SK-N-SH (cell line): ENCODE data around the gene CIP2A. TPM values are rescaled to one million over a fixed set of nuclear protein-coding genes. Genes with fewer than 3 reads are reported as not detected.

ENCODE experiments used
- CTCF ChIA-PET: fragments of 300-600, 350-600 bp; formaldehyde crosslinking; extraction: SDS; loops from one replicate; lab custom pipeline; 2021; lab: Yijun Ruan, JAX
- POLR2A ChIA-PET: fragments of 350-600 bp; sonication (Branson Sonifier 250); formaldehyde crosslinking; extraction: SDS; loops from one replicate; lab custom pipeline; 2020; ENCODE audit warnings: antibody characterized with exemption, inconsistent platforms; lab: Yijun Ruan, JAX
- DNase-seq: peaks from one replicate; pipeline ENCODE4 v3.0.0; 2012
- H2AFZ ChIP-seq: fragments of 200-600 bp; sonication (generic); 2 replicates; pipeline ENCODE4 v1.8.1; 2016; ENCODE audit warnings: antibody characterized with exemption, mild to moderate bottlenecking, low read depth
- H3F3A ChIP-seq: fragments of 200-600 bp; sonication (generic); replicated peaks from 2 replicates; pipeline ENCODE3; 2016; ENCODE audit warnings: antibody characterized with exemption, mild to moderate bottlenecking; ENCODE audit not compliant: insufficient read depth
- H3K27ac ChIP-seq, 2 experiments: fragments of 200-500 bp in 1 of 2; fragments of 200-600 bp in 1 of 2; sonication (Bioruptor generic) in 1 of 2; sonication (generic), shearing (Covaris generic) in 1 of 2; 2 replicates each; pipeline versions ENCODE4 v1.5.1 to v1.6.1; 2014 to 2016; ENCODE audit warnings: low read depth in 2 of 2, inconsistent platforms in 1 of 2, low read length in 1 of 2, mild to moderate bottlenecking in 1 of 2, mixed read lengths in 1 of 2
- H3K27me3 ChIP-seq: fragments of 200-600 bp; sonication (generic), shearing (Covaris generic); 2 replicates; pipeline ENCODE4 v1.6.1; 2016; ENCODE audit warnings: mixed run types; ENCODE audit not compliant: insufficient read depth
- H3K36me3 ChIP-seq, 2 experiments: fragments of 200-500 bp in 1 of 2; fragments of 200-600 bp in 1 of 2; sonication (Bioruptor generic) in 1 of 2; sonication (generic) in 1 of 2; replicated peaks in 1 of 2; 2 replicates each; pipeline versions ENCODE3 to v1.5.1; 2014 to 2016; ENCODE audit warnings: low read length in 1 of 2, mild to moderate bottlenecking in 1 of 2; ENCODE audit not compliant: insufficient read depth in 2 of 2, control insufficient read depth in 1 of 2
- H3K4me1 ChIP-seq, 2 experiments: fragments of 200-500 bp in 1 of 2; fragments of 200-600 bp in 1 of 2; sonication (Bioruptor generic) in 1 of 2; sonication (generic), shearing (Covaris generic) in 1 of 2; 2 replicates each; pipeline versions ENCODE4 v1.5.1 to v1.6.1; 2014 to 2016; ENCODE audit warnings: low read depth in 1 of 2, low read length in 1 of 2, mixed run types in 1 of 2; ENCODE audit not compliant: insufficient read depth in 2 of 2, control insufficient read depth in 1 of 2
- H3K4me2 ChIP-seq: fragments of 200-600 bp; sonication (generic), shearing (Covaris generic); 2 replicates; pipeline ENCODE4 v1.6.1; 2017; ENCODE audit warnings: mixed run types
- H3K4me3 ChIP-seq, 2 experiments: fragments of 200-500 bp in 1 of 2; fragments of 200-600 bp in 1 of 2; sonication (Bioruptor generic) in 1 of 2; sonication (generic), shearing (Covaris generic) in 1 of 2; 2 replicates each; pipeline versions ENCODE4 v1.5.1 to v1.8.1; 2014 to 2016; ENCODE audit warnings: low read depth in 2 of 2, inconsistent platforms in 1 of 2, low read length in 1 of 2, mild to moderate bottlenecking in 1 of 2, mixed read lengths in 1 of 2, moderate library complexity in 1 of 2
- H3K79me2 ChIP-seq: fragments of 200-600 bp; sonication (generic); 2 replicates; pipeline ENCODE4 v1.8.1; 2017; ENCODE audit warnings: mild to moderate bottlenecking; ENCODE audit not compliant: insufficient read depth
- H3K9ac ChIP-seq: fragments of 200-600 bp; sonication (generic); 2 replicates; pipeline ENCODE4 v1.6.1; 2017; ENCODE audit warnings: mixed run types
- H3K9me2 ChIP-seq: fragments of 200-600 bp; sonication (generic); 2 replicates; pipeline ENCODE4 v1.6.1; 2017; ENCODE audit warnings: mixed run types
- H3K9me3 ChIP-seq: fragments of 200-600 bp; sonication (generic); 2 replicates; pipeline ENCODE4 v1.6.1; 2017; ENCODE audit warnings: mixed run types, mild to moderate bottlenecking, moderate library complexity
- H4K20me1 ChIP-seq: fragments of 200-600 bp; sonication (generic); 2 replicates; pipeline ENCODE4 v1.6.1; 2017; ENCODE audit warnings: mild to moderate bottlenecking, mixed run types; ENCODE audit not compliant: insufficient read depth
- CTCF ChIP-seq: fragments of 200-600 bp; sonication (generic); IDR thresholded peaks from 2 replicates; pipeline ENCODE4 v1.6.1; 2017; ENCODE audit warnings: antibody characterized with exemption, mild to moderate bottlenecking, moderate library complexity
- ELF1 ChIP-seq: IDR thresholded peaks from 2 replicates; pipeline ENCODE4 v1.4.0; 2012
- EZH2phosphoT487 ChIP-seq: fragments of 200-600 bp; sonication (generic); IDR thresholded peaks from 2 replicates; pipeline ENCODE4 v1.6.1; 2017; ENCODE audit warnings: low read depth, mixed run types, mild to moderate bottlenecking, antibody characterized with exemption, moderate library complexity, borderline replicate concordance
- FOSL2 ChIP-seq: IDR thresholded peaks from 2 replicates; pipeline ENCODE4 v1.4.0; 2012; ENCODE audit warnings: low read depth, mild to moderate bottlenecking, moderate library complexity, borderline replicate concordance
- FOXJ3 ChIP-seq: sonication (generic); formaldehyde crosslinking; IDR thresholded peaks from 2 replicates; pipeline ENCODE4 v1.5.1; 2020; ENCODE audit warnings: mild to moderate bottlenecking, missing genetic modification reagents
- FOXM1 ChIP-seq: IDR thresholded peaks from 2 replicates; pipeline ENCODE4 v1.4.0; 2012; ENCODE audit warnings: low read depth, mild to moderate bottlenecking
- GABPA ChIP-seq: IDR thresholded peaks from 2 replicates; pipeline ENCODE4 v1.4.0; 2012; ENCODE audit warnings: low read depth, mild to moderate bottlenecking
- GATA2 ChIP-seq: sonication (generic); formaldehyde crosslinking; IDR thresholded peaks from 2 replicates; pipeline ENCODE4 v1.5.0; 2020; ENCODE audit warnings: mild to moderate bottlenecking, missing genetic modification reagents
- JUND ChIP-seq: IDR thresholded peaks from 2 replicates; pipeline ENCODE4 v1.4.0; 2012
- MAX ChIP-seq: IDR thresholded peaks from 2 replicates; pipeline ENCODE4 v1.4.0; 2012; ENCODE audit warnings: low read depth
- MXI1 ChIP-seq: IDR thresholded peaks from 2 replicates; pipeline ENCODE4 v1.6.1; 2012; ENCODE audit warnings: mild to moderate bottlenecking, low read depth, low read length, improper control_type of control experiment
- POLR2AphosphoS5 ChIP-seq: IDR thresholded peaks from 2 replicates; pipeline ENCODE4 v1.6.1; 2012; ENCODE audit warnings: low read depth, low read length
- RAD21 ChIP-seq: IDR thresholded peaks from 2 replicates; pipeline ENCODE4 v1.6.1; 2012; ENCODE audit warnings: mild to moderate bottlenecking, low read length
- RCOR1 ChIP-seq: fragments of 150-350 bp; IDR thresholded peaks from 2 replicates; pipeline ENCODE4 v1.6.1; 2017; ENCODE audit warnings: antibody characterized with exemption, low read length
- REST ChIP-seq: IDR thresholded peaks from 2 replicates; pipeline ENCODE4 v1.6.1; 2012; ENCODE audit warnings: mild to moderate bottlenecking, low read depth, low read length, moderate library complexity
- RXRA ChIP-seq: IDR thresholded peaks from 2 replicates; pipeline ENCODE4 v1.4.0; 2012; ENCODE audit warnings: low read depth, mild to moderate bottlenecking, borderline replicate concordance
- SIN3A ChIP-seq: IDR thresholded peaks from 2 replicates; pipeline ENCODE4 v1.6.1; 2012; ENCODE audit warnings: low read depth, mild to moderate bottlenecking, low read length, moderate library complexity, borderline replicate concordance
- SMC3 ChIP-seq: IDR thresholded peaks from 2 replicates; pipeline ENCODE4 v1.6.1; 2012; ENCODE audit warnings: low read depth, low read length, improper control_type of control experiment
- TCF12 ChIP-seq: IDR thresholded peaks from 2 replicates; pipeline ENCODE4 v1.4.0; 2012
- TEAD4 ChIP-seq: IDR thresholded peaks from 2 replicates; pipeline ENCODE4 v1.4.0; 2012; ENCODE audit warnings: mild to moderate bottlenecking, borderline replicate concordance; ENCODE audit not compliant: insufficient read depth
- USF1 ChIP-seq: IDR thresholded peaks from 2 replicates; pipeline ENCODE4 v1.4.0; 2012; ENCODE audit warnings: low read depth, borderline replicate concordance
- USF2 ChIP-seq: fragments of 150-350 bp; IDR thresholded peaks from 2 replicates; pipeline ENCODE4 v1.6.1; 2017; ENCODE audit warnings: antibody characterized with exemption, low read length, low read depth, borderline replicate concordance
- WGBS: methylation state at CpG from one replicate; pipeline ENCODE4 v1.1.6; 2017; ENCODE audit warnings: low lambda C conversion rate; 5-methylcytosine and 5-hydroxymethylcytosine counted together
- polyA plus RNA-seq, 3 experiments: library from polyadenylated mRNA; depleted of rRNA; stranded (reverse); fragments of >200 nt; gene quantifications; 2 replicates each; pipeline ENCODE4 v1.2.3, GENCODE V29; 2012

Gene CIP2A
- 6.9 and 7.1 TPM in 2 replicates for polyA plus RNA-seq (2012; rRNA removed)
- polyA plus RNA-seq (2012; cell fraction: cytosol; rRNA removed), result 7.8 TPM in 2 replicates
- 11.9 and 12.9 TPM in 2 replicates for polyA plus RNA-seq (2012; cell fraction: nucleus; rRNA removed)

GRCh38 chr3:108589081-108589997, at the start of gene CIP2A, which contains the start of gene DZIP3:
TSS of gene CIP2A (minus strand) at chr3:108589438. CDS start at chr3:108589375, 63 bp downstream.
TSS of gene DZIP3 (plus strand) at chr3:108589722. CDS start at chr3:108605407, 15,685 bp downstream.
- CTCF ChIA-PET, result interaction anchor here (0.8 to 2.3 kb wide), 8 partner anchors 10 to 329 kb away, joined by 3 to 8 read pairs (median 4); no protein-coding TSS in a partner anchor
- peaks cover 11% of the 10 kb centered on the region for H3F3A ChIP-seq
- under 1% methylated on average over 26 of the region's 59 CpGs for WGBS
- peak within 1 kb of the TSS; percentile 88 for H3K9ac ChIP-seq
- peak within 1 kb of the TSS; percentile 85 to 98 for H3K4me3 ChIP-seq
- no peaks in the 10 kb centered on the region for H3K9me2 ChIP-seq
- no peaks in the 10 kb centered on the region for H3K36me3 ChIP-seq
- POLR2A ChIA-PET, result interaction anchor here (0.6 to 1.5 kb wide), 9 partner anchors 9 to 470 kb away, joined by 3 to 6 read pairs (median 4); no protein-coding TSS in a partner anchor
- H3K27me3 ChIP-seq, result no peaks in the 10 kb centered on the region
- H3K4me1 ChIP-seq, result peaks cover 0 to 10% of the 10 kb centered on the region in 2 experiments; a peak in 3 of 4 replicates
- H3K79me2 ChIP-seq, result peaks cover 83% of the 10 kb centered on the region
- H3K27ac ChIP-seq, result peak within 1 kb of the TSS; percentile 94 to 99
- peak within 1 kb of the TSS; percentile 75 for H3K4me2 ChIP-seq
- DNase-seq, result peak; percentile 95
- peak within 1 kb of the TSS; percentile 87 for H2AFZ ChIP-seq
- no peaks in the 10 kb centered on the region for H4K20me1 ChIP-seq
- H3K9me3 ChIP-seq, result no peaks in the 10 kb centered on the region
- TF ChIP-seq MXI1, result peak; percentile 99
- no peak for TF ChIP-seq USF1
- peak; percentile 78 for TF ChIP-seq ELF1
- TF ChIP-seq TCF12, result peak; percentile 40; the same call in 1 of the 2 replicates
- peak; percentile 94 for TF ChIP-seq GABPA
- TF ChIP-seq USF2, result no peak
- TF ChIP-seq RXRA, result peak; percentile 63; the same call in 1 of the 2 replicates
- TF ChIP-seq FOSL2, result peak; percentile 44; the same call in 1 of the 2 replicates
- no peak for TF ChIP-seq RAD21
- no peak for TF ChIP-seq RCOR1
- no peak for TF ChIP-seq SMC3
- peak; percentile 80 for TF ChIP-seq MAX
- no peak for TF ChIP-seq TEAD4
- no peak for TF ChIP-seq JUND
- peak; percentile 96 for TF ChIP-seq POLR2AphosphoS5
- no peak for TF ChIP-seq CTCF
- TF ChIP-seq GATA2 (CRISPR knock-in tag), result no peak
- TF ChIP-seq FOXM1, result peak; percentile 78
- TF ChIP-seq SIN3A, result peak; percentile 98
- TF ChIP-seq EZH2phosphoT487, result no peak
- TF ChIP-seq FOXJ3 (CRISPR knock-in tag), result no peak
- 0 out of 2 replicates have a peak, but pooled peaks have one; percentile 6 for TF ChIP-seq REST
